ELF-1 (cell line): Measurements from ENCODE around the gene HIKESHI.
A peak's percentile ranks its signal among the peaks of the same experiment; 100 is the strongest.

Experiments
- DNase-seq: peaks from one replicate; pipeline ENCODE4 v3.0.0-alpha.2; 2016; ENCODE audit warnings: low read depth, low spot score

HIKESHI gene

GRCh38 chr11:86374586-86374985 lies 72.5 kb downstream of the HIKESHI start, which contains the start of gene CCDC81:
Gene CCDC81, plus strand, starts transcription at chr11:86374887. Its CDS starts 277 bp downstream, at chr11:86375164.
- DNase-seq = peak; percentile 86

DNA sequence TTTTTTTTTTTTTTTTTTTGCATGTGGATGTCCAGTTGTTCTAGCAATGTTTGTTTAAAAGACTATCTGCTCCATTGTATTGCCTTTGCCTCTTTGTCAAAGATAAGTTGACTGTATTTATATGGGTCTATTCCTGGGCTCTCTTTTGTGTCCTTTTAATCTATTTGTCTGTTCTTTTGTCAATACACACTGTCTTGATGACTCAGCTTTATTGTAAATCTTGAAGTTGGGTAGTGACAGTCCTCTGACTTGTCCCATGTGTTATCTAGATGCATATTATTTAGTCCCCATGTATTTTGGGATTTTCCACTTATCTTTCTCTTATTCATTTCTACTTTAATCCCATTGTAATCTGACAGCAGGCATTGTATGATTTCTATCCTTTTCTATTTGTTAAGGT lies 75.9 kb downstream of the HIKESHI start:
- DNase-seq = no peak

GRCh38 chr11:86380295-86381059 lies 78.4 kb downstream of the HIKESHI start:
- no peak for DNase-seq

- no peak for DNase-seq
Observed at GRCh38 chr11:86383041-86383955, 81.3 kb downstream of the HIKESHI start.

GRCh38 chr11:86386283-86386682 lies 84.2 kb downstream of the HIKESHI start:
- no peak for DNase-seq

DNA sequence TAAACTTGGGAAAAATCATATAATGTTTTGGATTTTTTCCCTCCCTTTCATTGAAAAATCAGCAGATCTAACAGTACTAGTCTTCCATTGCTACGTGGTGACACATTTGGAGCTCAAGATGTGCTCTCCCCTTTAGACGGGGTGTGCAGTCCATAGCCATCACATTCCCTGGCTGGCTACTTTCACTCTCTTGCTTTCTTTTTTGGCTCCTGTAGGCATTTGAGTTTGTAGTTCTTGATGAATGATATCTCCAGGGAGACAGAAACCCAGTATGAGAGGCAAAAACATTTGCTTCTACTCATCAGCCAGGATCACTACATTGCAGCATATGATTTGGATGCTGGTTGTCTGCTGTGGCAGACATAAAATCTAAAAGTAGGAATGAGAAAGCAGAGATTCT lies 84.7 kb downstream of the HIKESHI start:
- DNase-seq = no peak

GRCh38 chr11:86388198-86388597 lies 86.2 kb downstream of the HIKESHI start:
- DNase-seq = no peak

GRCh38 chr11:86390487-86390886 lies 88.4 kb downstream of the HIKESHI start:
- no peak for DNase-seq

GRCh38 chr11:86395061-86395551 lies 93.1 kb downstream of the HIKESHI start:
- peak; percentile 34 for DNase-seq
